GM12891 (cell line): ENCODE data around the gene HGD.

Experiments used
- DNase-seq: peaks from one replicate; pipeline ENCODE4 v3.0.0; 2011; ENCODE audit warnings: low spot score; ENCODE audit not compliant: insufficient read length
- FAIRE-seq: peaks from 2 replicates; lab custom pipeline; 2011; peaks lifted over from hg19 to GRCh38; lab: Jason Lieb, UNC
- POLR2A ChIP-seq: IDR thresholded peaks from 2 replicates; pipeline ENCODE4 v1.6.1; 2011; ENCODE audit warnings: low read depth, low read length, control low read depth

Gene HGD

DNA sequence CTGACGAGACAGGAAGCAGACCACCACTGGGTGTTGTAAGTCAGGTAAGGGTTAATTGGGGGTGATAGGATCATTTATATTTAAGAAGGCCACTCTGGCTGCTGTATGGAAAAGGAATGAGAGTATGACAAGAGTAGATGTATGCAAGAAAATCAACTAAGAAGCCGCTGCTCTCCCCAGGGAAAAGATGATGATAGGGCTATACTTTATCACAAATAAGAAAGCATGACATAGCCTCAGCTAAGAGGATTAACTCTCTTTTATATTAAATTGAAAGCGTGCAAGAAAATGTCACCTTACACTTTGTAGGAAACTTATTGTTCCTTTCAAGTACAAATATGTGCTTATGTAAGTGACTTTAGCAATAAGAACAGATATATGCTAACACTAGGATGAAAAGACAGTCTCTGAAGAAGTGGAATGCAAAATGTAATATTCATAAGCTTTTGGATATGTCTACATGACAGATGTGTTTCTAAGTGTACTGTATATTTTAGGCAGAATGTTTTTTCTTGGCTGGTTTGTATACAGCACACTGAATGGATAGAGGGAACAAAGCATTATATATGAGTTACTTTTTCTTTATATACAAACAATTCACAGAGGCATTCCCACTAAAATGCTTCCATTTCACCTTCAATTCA is 94.6 kb downstream of the HGD start:
- DNase-seq, result no peak
- no peak for FAIRE-seq
- no peak for TF ChIP-seq POLR2A
